Prostate gland (tissue), 2 donors: ENCODE results near the gene RBM5. TPM values are rescaled to one million over a fixed set of nuclear protein-coding genes. Genes with fewer than 3 reads are reported as not detected.

ENCODE experiments used
- DNase-seq: peaks from one replicate; pipeline ENCODE4 v3.0.0-alpha.2; 2019; ENCODE audit warnings: low spot score
- H3K27ac ChIP-seq, 2 donors: fragments of 200-600 bp; sonication (generic); 2 replicates each; pipeline ENCODE4 v1.5.1; 2017 to 2019
- H3K27me3 ChIP-seq: fragments of 200-600 bp; sonication (generic); replicated peaks from 2 replicates; pipeline ENCODE4 v1.5.1; 2019; ENCODE audit not compliant: insufficient read depth
- H3K36me3 ChIP-seq, 2 donors: fragments of 200-600 bp; sonication (generic); 1 replicate in 1 of 2; 2 replicates in 1 of 2; pipeline versions ENCODE4 v1.5.1 to v1.8.1; 2017 to 2019
- H3K4me1 ChIP-seq: fragments of 200-600 bp; sonication (generic); replicated peaks from 2 replicates; pipeline ENCODE4 v1.5.1; 2019
- H3K4me3 ChIP-seq, 2 donors: fragments of 200-600 bp; sonication (generic); 2 replicates each; pipeline ENCODE4 v1.5.1; 2017 to 2019
- H3K9me3 ChIP-seq: fragments of 200-600 bp; sonication (generic); 2 replicates; pipeline ENCODE4 v1.5.1; 2017
- CTCF ChIP-seq, 4 experiments: fragments of 200-600 bp in 2 of 4; fragments of 450-650 bp in 2 of 4; sonication (generic) in 2 of 4; IDR thresholded peaks; 1 replicate in 3 of 4; 2 replicates in 1 of 4; pipeline ENCODE4 v1.5.1; 2016 to 2019; ENCODE audit warnings: antibody characterized with exemption in 4 of 4, mild to moderate bottlenecking in 2 of 4, moderate library complexity in 2 of 4
- POLR2A ChIP-seq: fragments of 450-650 bp; IDR thresholded peaks from one replicate; pipeline ENCODE4 v1.6.1; 2016; ENCODE audit warnings: antibody characterized with exemption, mild to moderate bottlenecking
- POLR2AphosphoS5 ChIP-seq: sonication (generic); formaldehyde crosslinking; IDR thresholded peaks from one replicate; pipeline ENCODE4 v1.6.1; 2017; ENCODE audit warnings: antibody characterized with exemption
- WGBS: methylation state at CpG from one replicate; pipeline ENCODE4 v1.1.5; 2018; 5-methylcytosine and 5-hydroxymethylcytosine counted together
- intact Hi-C: fragments of 100-400 bp; cut with DNase I; formaldehyde crosslinking; loops from one replicate; pipeline ENCODE4 v1.14.2; 2022
- total RNA-seq, 2 donors: library from RNA; depleted of rRNA; stranded (reverse); fragments of >200 nt; gene quantifications; one replicate each; pipeline ENCODE4 v1.1.0, GENCODE V29; 2016

The RBM5 gene
- total RNA-seq, 2 donors from 2014 or later = 135 to 260 TPM

GRCh38 chr3:50133283-50133615 lies 44.5 kb downstream of the RBM5 start:
- no peaks in the 10 kb centered on the region for H3K27me3 ChIP-seq
- no peak for DNase-seq
- 87% methylated on average over 4 of the region's 4 CpGs for WGBS
- no peaks in the 10 kb centered on the region for H3K9me3 ChIP-seq
- intact Hi-C loops = no loop called here
- no peak overlapping the region for H3K4me3 ChIP-seq
- H3K36me3 ChIP-seq = no peaks in the 10 kb centered on the region
- TF ChIP-seq POLR2A = no peak
- TF ChIP-seq CTCF (IDR thresholded peaks at IDR 0.05) = no peak
- no peak for TF ChIP-seq POLR2AphosphoS5
- no peaks in the 10 kb centered on the region for H3K4me1 ChIP-seq
- H3K27ac ChIP-seq = no peak overlapping the region

GRCh38 chr3:50134367-50134766 lies 45.6 kb downstream of the RBM5 start:
- Histone ChIP-seq H3K4me1 (no peaks in the 10 kb centered on the region), H3K27me3 (no peaks in the 10 kb centered on the region), H3K36me3 (no peaks in the 10 kb centered on the region), H3K9me3 (no peaks in the 10 kb centered on the region), H3K27ac (no peak overlapping the region), H3K4me3 (no peak overlapping the region)
- WGBS = 35% methylated on average over 2 of the region's 2 CpGs
- no peak for DNase-seq
- intact Hi-C loops = no loop called here
- TF ChIP-seq CTCF (IDR thresholded peaks at IDR 0.05) = no peak
- TF ChIP-seq POLR2A = no peak
- TF ChIP-seq POLR2AphosphoS5 = no peak

- no peaks in the 10 kb centered on the region for H3K9me3 ChIP-seq
- no peak for TF ChIP-seq CTCF (IDR thresholded peaks at IDR 0.05)
- TF ChIP-seq POLR2AphosphoS5 = no peak
- no peak for TF ChIP-seq POLR2A
- no peaks in the 10 kb centered on the region for H3K36me3 ChIP-seq
- no peak for DNase-seq
- 92% methylated on average over 5 of the region's 5 CpGs for WGBS
- H3K27ac ChIP-seq = no peak overlapping the region
- no peaks in the 10 kb centered on the region for H3K27me3 ChIP-seq
- H3K4me1 ChIP-seq = no peaks in the 10 kb centered on the region
- no peak overlapping the region for H3K4me3 ChIP-seq
- intact Hi-C loops = no loop called here
Observed at GRCh38 chr3:50135964-50136363, 47.2 kb downstream of the RBM5 start.

GRCh38 chr3:50136714-50137405 lies 48.1 kb downstream of the RBM5 start:
- H3K27me3 ChIP-seq = no peaks in the 10 kb centered on the region
- no peaks in the 10 kb centered on the region for H3K4me1 ChIP-seq
- intact Hi-C loops = no loop called here
- no peak overlapping the region for H3K27ac ChIP-seq
- no peak for TF ChIP-seq POLR2A
- no peak for TF ChIP-seq POLR2AphosphoS5
- TF ChIP-seq CTCF (IDR thresholded peaks at IDR 0.05) = no peak
- no peaks in the 10 kb centered on the region for H3K36me3 ChIP-seq
- no peaks in the 10 kb centered on the region for H3K9me3 ChIP-seq
- no peak for DNase-seq
- 47% methylated on average over 6 of the region's 6 CpGs for WGBS
- no peak overlapping the region for H3K4me3 ChIP-seq

- TF ChIP-seq POLR2A = no peak
- no peak for TF ChIP-seq POLR2AphosphoS5
- no peak for TF ChIP-seq CTCF (IDR thresholded peaks at IDR 0.05)
- no peak overlapping the region for H3K27ac ChIP-seq
Observed at GRCh38 chr3:50137531-50137930, 48.8 kb downstream of the RBM5 start.

More at GRCh38 chr3:50137531-50137930, 48.8 kb downstream of the RBM5 start:
- Histone ChIP-seq H3K4me3 (no peak overlapping the region), H3K36me3 (no peaks in the 10 kb centered on the region), H3K9me3 (no peaks in the 10 kb centered on the region), H3K4me1 (no peaks in the 10 kb centered on the region), H3K27me3 (no peaks in the 10 kb centered on the region)
- intact Hi-C loops = no loop called here
- 83% methylated on average over 6 of the region's 6 CpGs for WGBS
- no peak for DNase-seq
